Stimulated activated naive B cell treated with anti-CD40 and anti-IgM and Interleukin-4, amounts not matched to agents 10 μg/mL and 1 μg/mL and 100 μg/mL, for 72 hours (primary cell): ENCODE measurements around the gene CERS2.

Experiments used
- ATAC-seq, 2 donors: fragments of 150-1000 bp; cut with Tn5 transposase; replicated peaks; 2 replicates each; pipeline ENCODE4 v1.10.0; 2021; ENCODE audit warnings: moderate library complexity in 1 of 2
- DNase-seq: peaks from one replicate; pipeline ENCODE4 v3.0.0; 2021
- H3K27ac Mint-ChIP-seq: one replicate; pipeline ENCODE4 v1.8.0; 2022; ENCODE audit warnings: mild to moderate bottlenecking, mixed read lengths
- H3K27me3 Mint-ChIP-seq, 2 donors: one replicate each; pipeline ENCODE4 v1.8.0; 2022; ENCODE audit warnings: mixed read lengths in 2 of 2
- H3K36me3 Mint-ChIP-seq, 2 donors: one replicate each; pipeline ENCODE4 v1.8.0; 2022; ENCODE audit warnings: mixed read lengths in 2 of 2, mild to moderate bottlenecking in 1 of 2
- H3K4me1 Mint-ChIP-seq, 2 donors: one replicate each; pipeline ENCODE4 v1.8.0; 2022; ENCODE audit warnings: mixed read lengths in 2 of 2, mild to moderate bottlenecking in 1 of 2
- H3K4me3 Mint-ChIP-seq, 2 donors: one replicate each; pipeline ENCODE4 v1.8.0; 2022; ENCODE audit warnings: mild to moderate bottlenecking in 2 of 2, mixed read lengths in 2 of 2, moderate library complexity in 1 of 2
- H3K9me3 Mint-ChIP-seq, 2 donors: one replicate each; pipeline ENCODE4 v1.8.0; 2022; ENCODE audit warnings: mixed read lengths in 2 of 2, mild to moderate bottlenecking in 1 of 2

The CERS2 gene

GRCh38 chr1:150981805-150982712 lies 7.4 kb upstream of the CERS2 start, which contains the start of gene ANXA9:
Gene ANXA9, plus strand, starts transcription at chr1:150982292. Its CDS starts 814 bp downstream, at chr1:150983106.
- no peaks in the 10 kb centered on the region for H3K27me3 Mint-ChIP-seq
- H3K36me3 Mint-ChIP-seq: no peaks in the 10 kb centered on the region
- no peaks in the 10 kb centered on the region for H3K9me3 Mint-ChIP-seq
- ATAC-seq (no peak), DNase-seq (no peak)
- no peak within 1 kb of the TSS for H3K4me3 Mint-ChIP-seq
- H3K4me1 Mint-ChIP-seq: peaks cover 11 to 22% of the 10 kb centered on the region in 2 donors
- H3K27ac Mint-ChIP-seq: peak within 1 kb of the TSS; percentile 26

GRCh38 chr1:150981177-150981804 lies 6.7 kb upstream of the CERS2 start:
- Mint-ChIP-seq H3K4me3 (no peak overlapping the region), H3K9me3 (no peaks in the 10 kb centered on the region), H3K36me3 (no peaks in the 10 kb centered on the region), H3K4me1 (peaks cover 19 to 30% of the 10 kb centered on the region in 2 donors), H3K27ac (peak overlapping the region; percentile 26), H3K27me3 (no peaks in the 10 kb centered on the region)
- ATAC-seq (no peak), DNase-seq (no peak)

GRCh38 chr1:150979092-150980056 lies 4.7 kb upstream of the CERS2 start:
- Mint-ChIP-seq H3K4me3 (peak overlapping the region; percentile 59 to 80), H3K36me3 (no peaks in the 10 kb centered on the region), H3K27ac (peak overlapping the region; percentile 62), H3K27me3 (no peaks in the 10 kb centered on the region), H3K4me1 (peaks cover 21 to 34% of the 10 kb centered on the region in 2 donors), H3K9me3 (no peaks in the 10 kb centered on the region)
- DNase-seq (peak; percentile 79), ATAC-seq (peak; percentile 73)

GRCh38 chr1:150976879-150977694 lies 2.5 kb upstream of the CERS2 start:
- Mint-ChIP-seq H3K4me1 (peaks cover 35 to 52% of the 10 kb centered on the region in 2 donors), H3K27me3 (no peaks in the 10 kb centered on the region), H3K4me3 (peak overlapping the region; percentile 74 to 83), H3K9me3 (no peaks in the 10 kb centered on the region), H3K27ac (peak overlapping the region; percentile 95), H3K36me3 (peaks cover 3 to 6% of the 10 kb centered on the region in 2 donors)
- DNase-seq: peak; percentile 73
- ATAC-seq: peak; percentile 51 to 55

GRCh38 chr1:150976401-150976821 lies 1.8 kb upstream of the CERS2 start:
- no peak for ATAC-seq
- no peak for DNase-seq
- Mint-ChIP-seq H3K9me3 (no peaks in the 10 kb centered on the region), H3K27ac (peak overlapping the region; percentile 48), H3K27me3 (no peaks in the 10 kb centered on the region), H3K4me1 (peaks cover 38 to 59% of the 10 kb centered on the region in 2 donors), H3K4me3 (peak overlapping the region; percentile 74 to 83), H3K36me3 (peaks cover 3 to 7% of the 10 kb centered on the region in 2 donors)

- Mint-ChIP-seq H3K9me3 (no peaks in the 10 kb centered on the region), H3K4me3 (peak overlapping the region; percentile 92 to 93), H3K36me3 (peaks cover 3 to 15% of the 10 kb centered on the region in 2 donors), H3K4me1 (peaks cover 45 to 70% of the 10 kb centered on the region in 2 donors), H3K27ac (peak overlapping the region; percentile 94), H3K27me3 (no peaks in the 10 kb centered on the region)
- peak; percentile 32 for DNase-seq
- ATAC-seq: peak; percentile 45 to 46
Measured at GRCh38 chr1:150973836-150974579, 627 bp downstream of the CERS2 start.

GRCh38 chr1:150973258-150973835 lies 1.3 kb downstream of the CERS2 start:
- Mint-ChIP-seq H3K4me1 (peaks cover 45 to 69% of the 10 kb centered on the region in 2 donors), H3K36me3 (peaks cover 9 to 21% of the 10 kb centered on the region in 2 donors), H3K9me3 (no peaks in the 10 kb centered on the region), H3K4me3 (peak overlapping the region; percentile 92 to 93), H3K27me3 (no peaks in the 10 kb centered on the region), H3K27ac (peak overlapping the region; percentile 94)
- ATAC-seq (peak; percentile 1 to 5), DNase-seq (no peak)

- no peaks in the 10 kb centered on the region for H3K27me3 Mint-ChIP-seq
- peaks cover 16 to 29% of the 10 kb centered on the region in 2 donors for H3K36me3 Mint-ChIP-seq
- ATAC-seq (no peak), DNase-seq (no peak)
- H3K4me3 Mint-ChIP-seq: peak overlapping the region; percentile 92 to 93
- no peaks in the 10 kb centered on the region for H3K9me3 Mint-ChIP-seq
- peak overlapping the region; percentile 94 for H3K27ac Mint-ChIP-seq
- H3K4me1 Mint-ChIP-seq: peaks cover 43 to 70% of the 10 kb centered on the region in 2 donors
Measured at GRCh38 chr1:150972417-150972940, 2.2 kb downstream of the CERS2 start.

- H3K9me3 Mint-ChIP-seq: no peaks in the 10 kb centered on the region
- no peaks in the 10 kb centered on the region for H3K27me3 Mint-ChIP-seq
- peaks cover 19 to 35% of the 10 kb centered on the region in 2 donors for H3K36me3 Mint-ChIP-seq
- DNase-seq (no peak), ATAC-seq (no peak)
- peaks cover 36 to 65% of the 10 kb centered on the region in 2 donors for H3K4me1 Mint-ChIP-seq
- H3K27ac Mint-ChIP-seq: peak overlapping the region; percentile 88
- peak overlapping the region; percentile 14 to 92 for H3K4me3 Mint-ChIP-seq
Measured at GRCh38 chr1:150971583-150972416, 2.8 kb downstream of the CERS2 start.

- Mint-ChIP-seq H3K27me3 (no peaks in the 10 kb centered on the region), H3K4me3 (no peak overlapping the region), H3K27ac (peak overlapping the region; percentile 56), H3K9me3 (no peaks in the 10 kb centered on the region), H3K4me1 (peaks cover 29 to 57% of the 10 kb centered on the region in 2 donors), H3K36me3 (peaks cover 23 to 43% of the 10 kb centered on the region in 2 donors)
- ATAC-seq (no peak), DNase-seq (no peak)
Measured at GRCh38 chr1:150970808-150971582, 3.6 kb downstream of the CERS2 start.

- H3K4me1 Mint-ChIP-seq: peaks cover 29 to 55% of the 10 kb centered on the region in 2 donors
- H3K4me3 Mint-ChIP-seq: no peak overlapping the region
- ATAC-seq: no peak
- peaks cover 23 to 48% of the 10 kb centered on the region in 2 donors for H3K36me3 Mint-ChIP-seq
- no peak for DNase-seq
- H3K27me3 Mint-ChIP-seq: no peaks in the 10 kb centered on the region
- H3K27ac Mint-ChIP-seq: peak overlapping the region; percentile 67
- H3K9me3 Mint-ChIP-seq: no peaks in the 10 kb centered on the region
Measured at GRCh38 chr1:150969626-150970025, 5.0 kb downstream of the CERS2 start.
